ENCODE data around the gene RUNX3.

DNA sequence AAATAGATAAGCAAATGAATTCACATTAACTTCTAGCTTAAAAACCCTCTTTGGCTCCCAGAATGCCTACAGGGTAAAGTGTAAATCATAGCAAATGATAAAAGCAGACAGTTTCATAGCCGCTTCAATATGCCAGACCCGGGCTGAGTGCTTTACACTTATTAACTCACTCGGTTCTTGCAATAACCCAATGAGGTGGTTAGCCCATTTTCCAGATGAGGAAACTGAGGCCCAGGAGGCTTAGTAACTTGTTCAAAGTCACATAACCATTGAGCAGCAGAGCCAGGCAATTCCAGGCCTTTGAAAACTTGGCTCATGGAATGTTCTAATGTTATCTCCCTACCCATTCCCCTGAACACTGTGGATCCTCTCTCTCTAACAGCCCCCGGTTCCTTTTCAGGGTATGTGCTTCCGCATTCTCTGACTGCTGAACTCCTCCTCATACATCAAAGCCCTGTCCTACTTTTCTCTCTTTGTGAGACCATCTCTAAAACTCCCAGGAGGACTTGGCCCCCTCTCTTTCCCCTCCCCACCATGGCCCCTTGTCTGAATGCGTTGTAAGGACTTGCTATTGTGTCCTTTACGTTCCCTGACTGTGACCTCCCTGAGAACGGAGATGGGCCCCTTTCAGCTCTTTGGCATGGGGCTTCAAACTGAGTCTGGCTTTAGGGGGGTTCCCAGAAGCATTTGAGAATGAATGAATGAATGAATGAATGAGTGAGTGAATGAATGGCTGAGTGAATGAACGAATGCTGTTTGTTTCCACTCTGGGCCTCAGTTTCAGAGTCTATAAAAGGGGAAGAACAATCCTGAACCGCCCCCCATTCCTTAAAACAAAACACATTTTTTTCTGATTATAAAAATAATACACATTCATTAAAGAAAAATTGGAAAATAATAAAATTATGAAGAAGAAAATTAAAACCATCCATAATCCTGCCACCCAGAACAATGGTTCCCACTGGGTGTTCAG lies 15.6 kb upstream of the RUNX3 start:
- TF ChIP-seq CTCF (IDR thresholded peaks at IDR 0.05) (no peak), POLR2A (IDR thresholded peaks at IDR 0.05) (no peak)

Data from thyroid gland (tissue), 4 donors.